ENCODE results near the gene CADPS2.

DNA sequence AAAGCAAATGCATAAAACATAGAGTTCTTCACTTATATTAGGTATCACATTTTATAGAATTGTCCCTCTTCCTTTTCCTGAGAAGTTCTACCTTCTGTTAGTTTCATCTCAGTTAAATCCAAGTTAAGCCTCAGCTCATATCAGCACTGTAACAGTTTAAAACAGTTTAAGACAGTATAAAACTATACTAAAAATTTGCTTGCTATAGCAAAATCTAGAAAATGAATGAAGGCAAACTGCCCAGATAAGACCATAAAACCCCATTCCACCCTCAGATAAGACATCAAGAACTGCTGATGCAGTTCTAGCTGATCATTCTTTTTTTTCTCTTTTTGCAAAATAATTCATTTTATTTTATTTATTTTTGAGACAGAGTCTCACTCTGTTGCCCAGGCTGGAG lies 364.5 kb downstream of the CADPS2 start:
- TF ChIP-seq POLR2AphosphoS5 (IDR thresholded peaks at IDR 0.05; ENCODE audit: low read depth, low read length) (no peak), POLR2A (IDR thresholded peaks at IDR 0.05; ENCODE audit: low read depth, low read length) (no peak), TAF1 (IDR thresholded peaks at IDR 0.05; ENCODE audit: borderline replicate concordance, low read depth, low read length) (no peak)
